Right atrium auricular region (tissue), 2 donors: ENCODE measurements around the gene NR6A1. TPM values are rescaled to one million over a fixed set of nuclear protein-coding genes. Genes with fewer than 3 reads are reported as not detected.

Experiments used
- DNase-seq: peaks from one replicate; pipeline ENCODE4 v3.0.0-alpha.2; 2019; ENCODE audit warnings: low spot score
- H3K27ac ChIP-seq, 2 donors: fragments of 200-600 bp; sonication (generic); 1 replicate in 1 of 2; 2 replicates in 1 of 2; pipeline ENCODE4 v1.5.1; 2016 to 2019
- H3K27me3 ChIP-seq, 2 donors: fragments of 200-600 bp; sonication (generic); one replicate each; pipeline versions ENCODE4 v1.5.1 to v1.6.0; 2017 to 2019
- H3K36me3 ChIP-seq: fragments of 200-600 bp; sonication (generic); one replicate; pipeline ENCODE4 v1.5.1; 2016
- H3K4me1 ChIP-seq, 2 donors: fragments of 200-600 bp; sonication (generic); one replicate each; pipeline versions ENCODE4 v1.5.1 to v1.6.0; 2017 to 2019
- H3K4me3 ChIP-seq, 2 donors: fragments of 200-600 bp; sonication (generic); 1 replicate in 1 of 2; 2 replicates in 1 of 2; pipeline ENCODE4 v1.5.1; 2017 to 2019; ENCODE audit warnings: mild to moderate bottlenecking in 1 of 2, moderate library complexity in 1 of 2
- H3K9me3 ChIP-seq, 2 donors: fragments of 200-600 bp; sonication (generic); one replicate each; pipeline ENCODE4 v1.5.1; 2019
- CTCF ChIP-seq, 2 donors: fragments of 200-600 bp; sonication (generic); IDR thresholded peaks; one replicate each; pipeline ENCODE4 v1.5.1; 2019; ENCODE audit warnings: antibody characterized with exemption in 2 of 2
- total RNA-seq, 2 donors: library from RNA; depleted of rRNA; stranded (reverse); fragments of >200 nt; gene quantifications; one replicate each; pipeline ENCODE4 v1.1.0, GENCODE V29; 2016

NR6A1 gene
- total RNA-seq, 2 donors from 2014 or later = 1.9 to 2.6 TPM

GRCh38 chr9:124501771-124502320 is 269.3 kb downstream of the NR6A1 start:
- Histone ChIP-seq H3K27me3 (peaks cover 15 to 31% of the 10 kb centered on the region in 2 donors), H3K4me1 (peaks cover 0 to 18% of the 10 kb centered on the region in 2 donors), H3K36me3 (no peaks in the 10 kb centered on the region), H3K4me3 (no peak overlapping the region), H3K9me3 (no peaks in the 10 kb centered on the region), H3K27ac (no peak overlapping the region)
- no peak for TF ChIP-seq CTCF (IDR thresholded peaks at IDR 0.05)
- no peak for DNase-seq

- no peak for DNase-seq
- peaks cover 15 to 31% of the 10 kb centered on the region in 2 donors for H3K27me3 ChIP-seq
These were observed 270.1 kb downstream of the NR6A1 start for GRCh38 chr9:124500796-124501611.

GRCh38 chr9:124500028-124500795 is 270.9 kb downstream of the NR6A1 start:
- H3K27me3 ChIP-seq = peaks cover 15 to 26% of the 10 kb centered on the region in 2 donors
- peaks cover 0 to 22% of the 10 kb centered on the region in 2 donors for H3K4me1 ChIP-seq
- no peaks in the 10 kb centered on the region for H3K36me3 ChIP-seq
- no peak overlapping the region for H3K4me3 ChIP-seq
- H3K9me3 ChIP-seq = no peaks in the 10 kb centered on the region
- no peak overlapping the region for H3K27ac ChIP-seq
- TF ChIP-seq CTCF (IDR thresholded peaks at IDR 0.05) = no peak
- no peak for DNase-seq

More at GRCh38 chr9:124500796-124501611, 270.1 kb downstream of the NR6A1 start:
- Histone ChIP-seq H3K9me3 (no peaks in the 10 kb centered on the region), H3K36me3 (no peaks in the 10 kb centered on the region), H3K4me3 (no peak overlapping the region), H3K4me1 (peaks cover 0 to 18% of the 10 kb centered on the region in 2 donors), H3K27ac (no peak overlapping the region)
- TF ChIP-seq CTCF (IDR thresholded peaks at IDR 0.05) = no peak

GRCh38 chr9:124499216-124499615 is 271.9 kb downstream of the NR6A1 start:
- TF ChIP-seq CTCF (IDR thresholded peaks at IDR 0.05) = no peak
- peaks cover 14 to 20% of the 10 kb centered on the region in 2 donors for H3K27me3 ChIP-seq
- H3K4me3 ChIP-seq = no peak overlapping the region
- H3K27ac ChIP-seq = no peak overlapping the region
- no peak for DNase-seq
- H3K9me3 ChIP-seq = no peaks in the 10 kb centered on the region
- H3K36me3 ChIP-seq = no peaks in the 10 kb centered on the region
- peaks cover 0 to 23% of the 10 kb centered on the region in 2 donors for H3K4me1 ChIP-seq

GRCh38 chr9:124498499-124499146 is 272.5 kb downstream of the NR6A1 start:
- peaks cover 0 to 17% of the 10 kb centered on the region in 2 donors for H3K4me1 ChIP-seq
- H3K36me3 ChIP-seq = no peaks in the 10 kb centered on the region
- TF ChIP-seq CTCF (IDR thresholded peaks at IDR 0.05) = no peak
- H3K27me3 ChIP-seq = peaks cover 8 to 14% of the 10 kb centered on the region in 2 donors
- DNase-seq = no peak
- no peak overlapping the region for H3K4me3 ChIP-seq
- no peaks in the 10 kb centered on the region for H3K9me3 ChIP-seq
- H3K27ac ChIP-seq = no peak overlapping the region
